HG03280 (cell line): ENCODE data around the gene GDF11.
"Not testable (repeated sequence)": the region's sequence is repeated elsewhere in the genome, so short reads cannot be mapped to it uniquely, and the experiment has no call there.

Experiments used
- ATAC-seq: cut with Tn5 transposase; IDR thresholded peaks from one replicate; pipeline ENCODE4 v1.9.1; 2021; ENCODE audit warnings: mild to moderate bottlenecking, moderate library complexity; ENCODE audit not compliant: unreplicated experiment

GDF11 gene

DNA sequence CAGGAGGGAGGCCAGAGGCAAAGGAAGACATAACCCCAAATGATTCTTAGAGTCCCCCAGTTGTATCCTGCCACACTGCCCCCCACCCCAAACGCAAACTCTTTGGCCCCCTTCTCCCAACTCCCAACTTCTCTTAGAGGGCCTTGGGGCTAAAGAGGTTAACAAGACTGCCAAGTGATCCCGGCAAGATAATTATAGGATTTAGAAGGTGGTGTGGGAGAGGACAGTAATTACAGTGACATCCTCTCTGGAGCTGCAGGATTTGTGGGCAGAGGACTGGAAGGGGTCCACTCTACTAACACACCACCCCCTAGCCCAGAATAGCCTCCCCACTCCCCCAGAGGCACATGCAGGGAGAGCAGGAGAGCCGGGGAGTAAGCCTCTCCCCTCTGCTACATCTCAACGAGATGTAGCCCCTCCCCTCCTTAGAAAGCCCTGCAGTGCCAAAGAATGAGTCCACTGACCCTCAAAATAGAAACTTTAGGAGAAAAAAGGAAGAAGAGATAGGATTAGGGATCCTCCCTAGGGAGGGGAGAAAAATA lies 5.3 kb upstream of the GDF11 start:
- ATAC-seq = no peak

DNA sequence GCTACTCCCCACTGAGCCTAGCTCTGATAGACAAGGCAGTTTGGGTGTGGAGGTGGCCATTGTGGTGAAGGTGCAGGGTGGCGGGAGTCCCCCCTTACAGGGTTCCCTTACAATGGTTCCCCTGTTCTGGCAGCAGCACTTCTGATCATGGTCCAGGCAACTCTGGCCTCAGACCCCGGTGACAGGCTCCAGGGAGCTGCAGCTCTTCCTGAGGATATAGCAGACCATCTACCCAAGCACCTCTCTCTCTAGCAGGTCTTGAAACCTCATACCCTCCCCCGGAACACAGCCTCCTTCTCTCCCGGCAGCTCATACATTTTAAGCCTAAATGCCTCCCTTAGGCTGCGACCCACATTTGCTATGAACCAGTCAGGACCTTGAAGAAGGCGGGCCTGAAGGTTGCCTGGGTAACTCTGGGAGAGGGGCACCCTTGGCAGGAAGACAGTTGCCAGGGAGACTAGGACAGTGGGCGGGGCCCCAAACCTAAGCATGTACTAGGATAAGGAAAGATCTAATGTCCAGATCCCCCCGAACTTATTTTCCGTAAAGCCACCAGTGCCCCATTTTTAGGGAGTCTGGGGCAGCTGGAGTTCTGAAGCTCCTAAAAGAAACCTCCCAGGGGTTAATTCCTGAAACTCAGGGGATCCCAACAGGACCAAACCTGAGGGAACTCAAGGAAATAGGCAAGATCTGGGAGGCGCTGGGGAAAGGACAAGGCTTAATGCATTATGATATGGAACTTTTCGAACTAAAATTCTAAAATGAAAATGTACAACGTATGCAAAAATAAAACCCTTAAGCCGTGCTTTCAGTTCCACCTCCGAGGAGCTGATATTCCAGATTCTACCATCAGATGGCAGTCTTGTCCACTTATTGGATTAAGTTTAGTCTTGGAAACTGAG lies 4.5 kb upstream of the GDF11 start:
- peak; percentile 81 for ATAC-seq

DNA sequence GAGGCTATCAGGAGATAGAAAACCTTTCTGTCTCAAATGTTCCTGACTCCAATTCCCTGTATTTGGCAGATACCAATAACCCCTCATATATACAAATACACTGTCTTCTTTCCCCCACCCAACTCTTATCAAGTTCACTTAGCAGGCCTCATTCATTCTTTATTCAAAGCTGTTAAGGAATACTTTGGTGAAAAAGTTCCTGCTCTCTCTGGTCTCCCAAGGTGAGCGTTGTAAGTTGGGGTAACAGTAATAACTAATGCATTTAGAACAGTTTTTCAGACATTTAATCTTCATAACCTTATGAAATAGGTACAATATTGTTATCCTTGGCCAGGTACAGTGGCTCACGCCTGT lies 3.9 kb upstream of the GDF11 start:
- no peak for ATAC-seq

DNA sequence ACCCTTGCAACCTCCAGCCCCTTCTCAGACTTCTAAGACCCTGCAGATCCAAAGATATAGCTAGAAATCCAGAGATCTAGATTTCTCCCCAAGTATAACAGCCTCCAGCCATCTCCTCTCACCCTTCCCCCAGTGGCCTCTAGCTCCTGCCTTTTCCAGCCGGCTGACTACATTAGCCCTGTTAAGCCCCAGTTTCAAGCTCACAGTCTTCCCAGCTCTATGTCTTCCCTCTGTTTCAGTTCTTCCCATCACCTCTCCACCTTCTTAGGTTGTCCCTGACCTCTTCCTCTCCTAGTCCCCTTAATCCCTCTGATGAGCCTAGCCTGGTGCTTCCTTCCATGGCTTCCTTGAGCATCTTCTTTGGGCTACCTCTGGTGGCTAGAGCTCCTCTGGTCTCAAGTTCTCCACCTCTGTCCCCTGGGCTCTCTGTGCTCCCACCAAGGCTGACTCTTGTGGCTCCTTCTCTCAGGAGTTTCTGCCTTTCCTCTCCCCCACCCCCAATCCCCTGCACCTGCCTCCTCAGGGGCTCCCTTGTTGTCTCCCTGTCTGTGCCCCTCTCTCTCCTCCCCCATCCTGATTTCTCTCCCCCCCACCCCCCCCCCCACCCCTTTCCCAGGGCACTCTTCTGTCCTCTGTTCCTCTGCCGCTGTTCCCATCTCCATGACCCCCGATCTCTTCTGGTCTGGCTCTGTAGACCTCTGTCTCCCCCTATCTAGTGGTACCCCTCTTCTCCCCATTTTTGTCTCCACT lies 816 bp upstream of the GDF11 start:
- ATAC-seq = no peak

DNA sequence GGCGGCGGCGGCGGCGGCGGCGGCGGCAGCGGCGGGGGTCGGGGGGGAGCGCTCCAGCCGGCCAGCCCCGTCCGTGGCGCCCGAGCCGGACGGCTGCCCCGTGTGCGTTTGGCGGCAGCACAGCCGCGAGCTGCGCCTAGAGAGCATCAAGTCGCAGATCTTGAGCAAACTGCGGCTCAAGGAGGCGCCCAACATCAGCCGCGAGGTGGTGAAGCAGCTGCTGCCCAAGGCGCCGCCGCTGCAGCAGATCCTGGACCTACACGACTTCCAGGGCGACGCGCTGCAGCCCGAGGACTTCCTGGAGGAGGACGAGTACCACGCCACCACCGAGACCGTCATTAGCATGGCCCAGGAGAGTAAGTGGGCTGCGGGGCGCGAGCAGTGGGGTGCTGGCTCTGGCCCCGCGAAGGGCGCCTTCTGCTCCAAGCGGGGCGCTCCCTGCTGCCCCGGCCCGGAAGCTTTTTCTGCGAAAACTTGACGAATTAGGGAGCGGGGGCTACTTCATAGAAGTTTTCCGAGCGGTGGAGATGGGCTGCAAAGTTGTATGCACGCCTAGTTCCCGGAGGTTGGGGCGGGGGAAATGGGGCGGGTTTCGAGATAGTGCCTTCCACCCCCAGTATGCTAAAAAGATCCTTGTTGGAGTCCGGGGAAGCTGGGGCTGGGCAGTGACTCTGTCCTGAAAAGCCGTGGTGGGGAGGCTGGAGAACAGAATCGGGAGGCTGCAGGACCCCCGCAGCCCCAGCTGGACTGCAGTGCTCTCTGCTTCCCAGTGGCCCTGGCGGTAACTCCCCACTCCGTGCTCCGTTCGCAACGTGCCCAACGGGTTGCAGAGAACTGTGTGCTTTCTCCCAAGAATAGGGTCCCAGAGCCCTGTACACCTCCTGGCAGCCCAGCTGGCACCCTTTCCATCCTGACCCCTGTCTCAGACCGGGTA lies 751 bp downstream of the GDF11 start:
- peak; percentile 47 for ATAC-seq

DNA sequence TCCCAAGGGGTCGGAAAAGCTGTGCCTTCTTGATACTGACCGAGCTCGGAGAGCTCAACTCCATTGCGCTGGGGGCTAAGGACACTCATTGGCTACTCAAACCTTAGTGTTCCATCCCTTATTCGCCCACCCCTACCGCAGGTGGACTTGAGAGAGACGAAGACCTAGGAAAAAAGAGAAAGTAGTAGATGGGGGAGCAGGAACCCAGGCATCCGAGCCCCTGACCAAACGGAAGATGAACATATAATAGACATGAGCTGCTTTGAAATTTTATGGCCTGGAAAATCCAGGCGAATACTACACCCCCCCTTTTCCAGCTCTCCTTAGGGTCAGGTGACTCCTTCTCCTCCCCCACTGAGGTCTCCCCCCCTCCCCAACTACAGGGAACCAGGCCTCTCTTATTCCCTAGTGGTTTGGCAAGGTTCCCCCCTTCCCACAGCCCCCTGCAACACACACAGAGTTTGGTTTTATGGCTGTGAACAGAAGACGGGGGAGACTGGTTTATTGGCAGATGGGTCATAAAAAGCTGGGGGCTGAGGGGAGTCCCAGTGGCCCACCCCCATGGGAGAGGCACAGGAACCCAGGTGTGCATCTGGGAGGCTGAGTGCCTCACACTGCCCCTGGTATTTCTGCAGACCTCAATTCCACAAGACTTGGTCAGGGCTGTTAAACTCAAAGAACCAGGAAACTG lies 1.6 kb downstream of the GDF11 start:
- no peak for ATAC-seq

DNA sequence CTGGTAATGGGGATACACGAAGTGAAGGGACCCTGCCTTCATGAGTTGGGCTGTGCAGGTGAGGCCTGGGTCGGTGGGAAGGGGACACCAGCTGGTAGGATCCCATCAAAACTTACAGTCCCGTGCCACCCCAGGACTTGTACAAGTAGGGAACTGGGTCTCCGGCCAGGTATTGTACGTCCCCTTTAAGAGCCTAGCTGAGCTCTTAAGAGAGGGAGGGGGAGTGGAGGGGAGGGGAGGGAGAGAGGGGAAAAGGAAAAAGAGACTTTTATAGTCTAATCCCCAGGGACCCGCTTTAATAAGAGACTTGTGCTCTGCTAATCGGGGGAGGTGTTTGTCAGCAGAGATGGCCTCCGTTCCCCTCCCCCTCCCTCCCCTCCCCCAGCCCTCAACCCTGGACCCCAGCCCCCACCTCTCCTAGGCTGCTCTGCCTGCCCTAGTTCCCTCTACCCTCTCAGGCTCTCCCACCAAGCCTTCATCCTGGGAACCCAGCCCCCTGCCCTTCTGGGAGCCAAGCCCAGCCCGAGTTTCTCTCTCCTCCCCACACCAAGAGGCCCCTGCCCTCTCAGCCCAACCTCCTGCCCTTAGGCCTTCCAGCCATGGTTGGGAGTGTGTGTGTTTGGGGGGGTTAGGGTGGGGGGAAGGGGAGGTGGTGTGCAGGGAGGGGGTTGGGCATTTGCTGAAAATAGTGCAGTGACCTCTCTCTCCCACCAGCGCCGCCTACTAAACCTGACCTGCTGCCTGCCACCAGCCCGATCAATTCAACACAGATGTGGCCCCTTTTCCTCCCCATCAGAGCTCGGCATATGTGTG lies 2.6 kb downstream of the GDF11 start:
- no peak for ATAC-seq

DNA sequence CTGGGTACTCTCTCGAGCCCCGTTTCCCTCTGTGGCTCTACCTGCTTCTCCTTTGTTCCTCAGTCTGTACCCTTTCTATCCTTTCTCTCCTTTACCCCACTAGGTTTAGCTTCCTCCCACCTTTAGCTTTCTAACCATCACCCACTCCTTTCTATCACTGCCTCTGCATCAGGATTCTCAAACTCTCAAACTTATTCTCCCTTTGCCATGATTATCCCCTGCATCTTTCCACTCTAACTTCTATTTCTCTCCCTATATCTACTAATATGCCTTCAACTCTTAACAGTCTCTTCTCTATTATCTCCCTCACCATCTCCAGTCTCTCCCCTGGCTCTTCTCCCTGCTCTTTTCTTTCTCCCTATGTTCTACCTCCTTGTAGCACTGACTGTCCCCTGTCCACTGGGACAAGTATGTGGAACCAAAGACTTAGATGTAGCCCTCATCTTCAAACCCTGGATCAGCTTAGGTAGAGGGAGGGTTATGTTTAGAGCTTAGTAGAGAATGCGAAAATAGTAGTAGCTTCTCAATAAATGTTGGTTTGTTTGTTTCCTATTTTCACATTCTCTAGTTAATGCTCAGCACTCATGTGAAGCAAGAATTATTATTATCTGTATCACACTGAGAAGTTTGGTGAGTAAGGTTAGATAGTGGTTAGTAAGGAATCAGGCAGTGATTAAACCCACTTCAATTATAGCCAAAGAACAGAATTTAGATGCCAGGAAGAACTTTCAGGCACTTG lies 3.4 kb downstream of the GDF11 start:
- no peak for ATAC-seq

DNA sequence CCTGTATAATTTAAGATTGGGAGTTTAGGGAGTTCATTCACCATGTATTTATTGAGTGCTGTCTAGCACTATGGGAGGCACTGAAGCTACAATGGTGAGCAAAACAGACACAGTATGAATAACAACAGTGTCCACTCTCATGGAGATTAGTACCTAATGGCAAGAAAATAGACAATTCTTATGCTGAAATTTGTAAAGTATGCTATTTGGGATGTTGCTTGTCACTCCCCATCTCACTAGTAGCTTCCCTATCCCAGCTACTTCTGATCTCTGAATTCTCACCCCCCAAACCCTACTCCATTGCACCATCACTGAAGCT lies 4.0 kb downstream of the GDF11 start:
- no peak for ATAC-seq

DNA sequence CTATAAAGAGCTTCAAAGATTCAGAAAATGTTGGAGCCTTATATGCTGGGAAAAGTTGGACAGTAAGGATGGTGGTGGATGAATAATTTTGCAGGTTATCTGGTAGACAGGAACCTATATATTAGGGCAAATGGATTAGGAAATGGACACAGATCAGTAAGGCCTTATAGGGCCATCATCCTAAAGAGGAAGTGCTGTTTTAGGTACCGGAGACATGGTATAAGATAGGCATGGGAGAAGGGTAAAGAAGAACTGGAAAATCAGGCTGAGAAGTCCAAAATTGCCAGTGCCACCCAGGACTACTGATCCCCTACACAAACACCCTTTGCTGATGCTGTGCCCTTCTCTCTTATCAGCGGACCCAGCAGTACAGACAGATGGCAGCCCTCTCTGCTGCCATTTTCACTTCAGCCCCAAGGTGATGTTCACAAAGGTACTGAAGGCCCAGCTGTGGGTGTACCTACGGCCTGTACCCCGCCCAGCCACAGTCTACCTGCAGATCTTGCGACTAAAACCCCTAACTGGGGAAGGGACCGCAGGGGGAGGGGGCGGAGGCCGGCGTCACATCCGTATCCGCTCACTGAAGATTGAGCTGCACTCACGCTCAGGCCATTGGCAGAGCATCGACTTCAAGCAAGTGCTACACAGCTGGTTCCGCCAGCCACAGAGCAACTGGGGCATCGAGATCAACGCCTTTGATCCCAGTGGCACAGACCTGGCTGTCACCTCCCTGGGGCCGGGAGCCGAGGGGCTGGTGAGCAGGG lies 5.5 kb downstream of the GDF11 start:
- ATAC-seq = no peak

DNA sequence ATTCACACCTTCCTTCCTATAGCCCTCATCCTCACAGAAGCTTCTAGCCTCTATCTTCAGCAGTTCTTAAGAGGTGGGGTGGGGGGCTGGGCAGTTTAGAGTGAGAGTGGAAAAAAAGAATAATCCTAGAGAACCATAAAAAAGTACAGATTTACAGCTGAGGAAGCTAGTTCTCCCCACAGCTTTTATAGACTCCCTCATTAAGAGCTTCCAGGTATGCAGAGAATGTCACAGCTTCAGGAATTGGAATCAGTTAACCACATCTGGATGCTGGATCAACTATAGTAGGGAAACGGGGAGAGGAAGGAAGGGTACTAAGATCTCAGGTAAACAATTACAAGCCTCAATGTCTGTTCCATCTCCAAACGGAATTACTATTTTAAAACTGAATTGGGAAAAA lies 12.3 kb downstream of the GDF11 start:
- no peak for ATAC-seq

DNA sequence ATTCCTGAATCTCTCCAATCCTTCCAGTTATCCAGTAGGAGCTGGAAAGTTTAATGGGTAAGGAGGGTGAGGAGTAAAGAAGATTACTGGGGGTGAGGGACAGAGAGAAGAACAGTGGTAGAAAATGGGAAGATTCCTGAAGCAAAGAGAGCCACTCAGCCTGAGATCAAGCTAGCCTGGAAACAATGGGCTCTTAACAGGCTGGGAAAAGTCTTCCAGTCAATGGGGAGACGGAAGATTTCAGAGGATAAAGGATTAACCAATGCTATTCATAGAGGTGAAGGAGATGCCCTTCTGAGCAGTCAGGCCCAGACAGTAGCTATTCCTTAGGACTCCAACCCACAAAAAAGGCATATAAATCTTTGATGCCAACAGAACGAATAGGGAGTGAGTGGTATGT lies 14.8 kb downstream of the GDF11 start:
- no peak for ATAC-seq

DNA sequence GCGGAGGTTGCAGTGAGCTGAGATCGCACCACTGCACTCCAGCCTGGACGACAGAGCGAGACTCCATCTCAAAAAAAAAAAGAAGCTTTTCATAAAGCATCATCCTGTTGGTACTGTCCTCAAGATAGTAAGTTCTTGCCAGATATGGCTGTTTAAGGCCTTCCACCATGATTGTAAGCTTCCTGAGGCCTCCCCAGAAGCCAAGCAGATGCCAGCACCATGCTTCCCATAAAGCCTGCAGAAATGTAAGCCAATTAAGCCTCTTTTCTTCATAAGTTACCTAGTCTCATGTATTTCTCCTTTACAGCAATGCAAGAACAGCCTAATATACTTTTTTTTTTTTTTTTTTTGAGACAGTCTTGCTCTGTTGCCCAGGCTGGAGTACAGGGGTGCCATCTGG lies 15.7 kb downstream of the GDF11 start:
- not testable (repeated sequence) for ATAC-seq

DNA sequence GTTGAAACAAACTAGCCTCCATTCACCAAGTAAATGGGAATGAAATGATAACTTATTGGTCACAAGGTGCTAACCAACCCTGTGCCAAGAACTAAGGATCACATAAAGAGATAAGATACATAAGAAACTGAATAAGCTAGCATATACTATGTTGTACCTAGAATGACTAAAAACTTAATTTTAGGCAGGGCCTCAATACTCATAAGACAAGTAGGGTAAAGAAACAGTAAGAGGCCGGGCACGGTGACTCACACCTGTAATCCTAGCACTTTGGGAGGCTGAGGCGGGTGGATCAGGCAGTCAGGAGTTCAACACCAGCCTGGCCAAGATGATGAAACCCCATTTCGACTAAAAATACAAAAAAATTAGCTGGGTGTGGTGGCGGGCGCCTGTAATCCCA lies 17.7 kb downstream of the GDF11 start:
- no peak for ATAC-seq

DNA sequence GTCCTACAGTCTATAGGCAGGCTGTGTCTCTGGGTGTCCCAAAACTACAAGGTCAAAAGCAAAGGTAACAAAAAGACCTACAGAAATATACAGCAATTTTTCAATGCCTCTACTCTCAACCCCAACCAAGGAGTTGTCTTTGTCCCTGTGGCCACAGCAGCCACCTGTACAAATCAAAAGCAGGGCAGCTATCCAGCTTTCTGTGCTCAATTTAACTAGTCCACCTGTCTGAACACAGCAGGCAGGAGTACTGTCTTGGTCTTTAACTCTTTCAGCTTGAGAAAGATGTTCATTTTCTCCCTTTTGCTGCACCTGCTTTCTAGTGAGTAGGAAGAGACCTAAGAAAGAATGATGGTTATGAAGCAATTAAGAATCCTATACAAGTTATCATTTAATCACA lies 19.7 kb downstream of the GDF11 start:
- ATAC-seq = no peak

DNA sequence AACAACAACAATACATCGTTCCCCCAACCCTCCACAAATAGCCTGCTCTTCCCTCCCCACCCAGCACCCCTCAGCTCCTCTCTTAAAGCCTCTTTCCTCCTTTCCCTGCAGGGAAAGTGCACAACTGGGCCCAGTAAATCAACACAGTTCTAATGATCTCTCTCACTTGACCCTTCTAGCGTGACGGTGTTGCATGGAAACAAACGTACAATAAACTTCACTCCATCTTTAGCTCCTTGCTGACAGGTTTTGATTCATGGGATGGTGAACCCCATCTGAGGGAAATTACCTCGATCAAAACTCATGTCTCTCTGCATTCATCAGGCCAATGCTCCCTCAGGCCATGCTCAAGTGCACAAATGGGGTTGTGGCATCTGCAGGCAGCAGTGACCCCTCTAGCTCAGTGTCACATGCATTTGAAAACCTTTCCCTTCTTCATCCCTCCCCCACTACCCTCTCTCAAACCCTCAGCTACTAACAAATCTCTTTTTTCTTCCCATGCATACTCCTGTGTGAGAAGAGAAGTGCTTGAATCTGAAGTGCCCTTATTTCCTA lies 22.9 kb downstream of the GDF11 start:
- no peak for ATAC-seq

DNA sequence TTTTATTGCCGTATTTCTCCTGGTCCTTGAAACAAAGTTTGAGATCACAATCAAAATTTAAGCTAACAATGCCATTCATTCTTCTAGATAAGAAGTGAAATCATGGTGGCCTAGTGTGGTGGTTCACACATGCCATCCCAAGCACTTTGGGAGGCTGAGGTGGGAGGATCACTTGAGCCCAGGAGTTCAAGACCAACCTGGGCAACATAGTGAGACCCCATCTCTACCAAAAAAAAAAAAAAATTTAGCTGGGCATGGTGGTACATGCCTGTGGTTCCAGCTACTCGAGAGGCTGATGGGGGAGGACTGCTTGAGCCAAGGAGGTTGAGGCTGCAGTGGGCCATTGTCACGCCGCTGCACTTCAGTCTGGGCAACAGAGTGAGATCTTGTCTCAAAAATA lies 24.2 kb downstream of the GDF11 start:
- no peak for ATAC-seq

DNA sequence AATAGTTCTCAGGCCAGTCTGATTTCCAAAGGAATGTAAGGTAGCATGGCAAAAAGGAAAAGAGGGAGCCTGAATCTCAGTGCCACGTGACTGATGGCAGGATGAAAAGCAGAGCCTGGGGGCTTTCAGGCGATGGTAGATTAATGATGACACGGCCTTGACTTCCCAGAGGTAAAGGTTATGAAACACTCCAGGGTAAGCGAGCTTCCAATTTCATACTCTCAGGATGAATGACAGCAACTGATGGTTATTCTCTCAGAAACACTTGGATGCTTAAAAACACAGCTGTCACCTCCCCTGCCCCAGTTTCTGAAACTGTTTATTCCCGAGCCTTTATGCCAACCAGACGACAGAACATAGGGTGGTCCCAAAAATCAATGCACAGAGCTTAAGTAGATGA lies 28.8 kb downstream of the GDF11 start:
- ATAC-seq = no peak
